ENCODE results near the gene SERINC1.
"Not testable (repeated sequence)": the region's sequence is repeated elsewhere in the genome, so short reads cannot be mapped to it uniquely, and the experiment has no call there.

SERINC1 gene

DNA sequence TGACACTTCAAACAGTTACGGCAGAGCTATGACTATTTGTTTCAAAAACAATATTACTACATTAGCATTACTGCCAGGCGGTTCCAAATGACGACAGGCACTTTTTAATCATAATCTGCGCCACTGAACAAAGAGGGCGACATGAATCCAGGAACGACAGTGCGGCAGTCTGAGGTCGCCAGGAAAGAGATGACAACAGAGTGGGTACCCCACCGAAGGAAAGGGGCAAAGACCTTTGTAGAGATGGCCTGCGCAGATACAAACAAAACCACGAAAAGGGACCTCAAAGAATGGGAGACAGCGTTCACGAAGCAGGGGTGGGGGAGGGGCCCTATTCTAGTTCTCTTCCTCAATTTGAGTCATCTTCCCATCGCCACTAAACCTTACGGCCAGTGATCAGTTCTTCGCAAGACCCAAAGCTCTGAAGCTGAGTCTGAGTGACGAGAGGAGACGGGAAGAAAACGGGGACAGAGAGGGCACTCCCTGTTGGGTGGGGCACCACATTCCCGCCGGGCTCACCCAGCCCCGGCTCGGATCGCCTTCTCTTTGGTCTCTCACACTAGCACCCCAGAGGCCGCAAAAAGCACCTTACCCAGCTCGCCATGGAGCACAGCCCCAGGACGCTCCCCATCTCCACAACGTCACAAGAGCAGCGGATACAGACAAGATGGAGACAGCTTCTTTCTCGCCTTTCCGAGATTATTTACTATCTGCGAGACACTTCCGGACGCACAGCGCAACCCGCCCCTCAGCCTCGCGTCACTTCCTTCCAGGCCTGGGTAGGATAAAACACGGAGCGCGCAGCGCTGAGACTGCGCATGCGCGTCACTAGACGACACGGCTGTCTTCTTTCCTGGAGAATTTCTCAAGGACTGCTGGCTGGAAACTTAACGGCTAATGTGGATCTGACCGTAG lies at the start of gene SERINC1:
Gene SERINC1, minus strand, starts transcription at position 701 of the 915 bp plus-strand sequence. Its CDS starts 70 bp downstream, at position 631.
- peak within 1 kb of the TSS; percentile 90 for H3K4me3 ChIP-seq (ENCODE audit: low read length)
- no peak for TF ChIP-seq ZNF274 (IDR thresholded peaks at IDR 0.05; ENCODE audit: low read depth, low read length)

DNA sequence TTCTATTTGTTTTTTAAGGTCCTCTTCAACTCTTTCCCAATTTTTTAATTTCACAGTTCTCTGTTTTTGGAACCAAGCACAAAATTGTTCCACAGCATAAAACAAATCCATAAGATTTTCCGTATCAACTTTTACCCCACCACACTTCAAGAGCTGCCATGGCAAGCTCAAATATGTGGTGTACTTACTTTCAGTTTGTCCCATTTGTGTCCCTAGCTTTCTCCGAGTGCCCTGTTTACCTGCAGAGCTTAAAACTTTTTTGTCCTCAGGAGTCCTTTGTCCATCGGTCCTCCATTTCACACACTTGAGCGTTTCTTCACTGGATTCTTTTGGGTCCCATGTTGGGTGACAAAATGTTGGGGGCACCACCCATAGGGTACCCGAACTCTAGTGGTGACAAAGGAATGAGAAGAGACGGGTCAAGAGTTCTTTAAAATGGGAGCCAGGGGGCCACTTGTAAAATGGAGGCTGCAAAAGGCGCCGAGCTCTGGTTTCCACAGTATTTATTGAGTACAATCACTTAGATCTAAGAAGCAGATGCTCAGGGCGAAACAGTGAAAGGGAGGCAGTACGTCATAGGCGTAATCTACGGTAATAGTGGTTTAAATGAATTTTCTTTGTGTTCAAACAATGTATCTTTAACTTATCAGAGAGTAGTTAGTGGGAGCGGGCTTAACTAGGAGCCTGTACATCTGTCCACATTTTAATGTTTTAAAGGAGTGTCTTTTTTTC lies 39.8 kb upstream of the SERINC1 start:
- TF ChIP-seq ZNF274 (IDR thresholded peaks at IDR 0.05; ENCODE audit: low read depth, low read length): no peak
- H3K4me3 ChIP-seq (ENCODE audit: low read length): no peak overlapping the region

DNA sequence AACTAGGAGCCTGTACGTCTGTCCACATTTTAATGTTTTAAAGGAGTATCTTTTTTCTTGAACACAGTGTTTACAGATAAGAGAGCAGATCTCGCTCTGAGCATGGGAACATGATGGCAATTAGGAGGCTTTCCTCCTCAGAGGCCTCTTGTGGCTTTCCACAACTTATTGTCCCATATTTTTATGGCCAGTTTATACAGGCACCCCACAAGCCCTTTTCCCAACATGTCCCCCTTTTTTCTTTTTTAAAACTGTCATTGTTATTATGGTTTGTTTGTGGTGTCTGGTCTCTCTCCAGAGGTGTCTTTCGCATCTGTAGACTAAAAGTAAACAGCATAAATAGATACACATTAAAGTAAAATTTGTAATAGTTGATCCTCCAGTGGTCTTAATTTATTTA lies 33.6 kb upstream of the SERINC1 start:
- H3K4me3 ChIP-seq (ENCODE audit: low read length): not testable (repeated sequence)

DNA sequence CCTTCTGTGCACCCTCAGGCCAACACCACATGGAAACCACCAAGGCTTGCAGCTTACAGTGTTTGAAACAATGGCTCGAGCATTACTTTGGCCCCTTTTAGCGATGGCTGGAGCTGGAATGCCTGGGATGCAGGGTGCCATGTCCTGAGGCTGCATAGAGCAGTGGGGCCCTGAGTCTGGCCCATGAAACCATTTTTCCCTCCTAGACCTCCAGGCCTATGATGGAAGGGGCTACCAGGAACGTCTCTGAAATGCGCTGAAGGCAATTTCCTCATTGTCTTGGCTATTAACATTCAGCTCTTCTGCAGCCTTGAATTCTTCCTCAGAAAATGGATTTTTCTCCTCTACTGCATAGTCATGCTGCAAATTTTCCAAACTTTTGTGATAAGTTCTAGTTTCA lies 29.9 kb upstream of the SERINC1 start:
- no peak for TF ChIP-seq ZNF274 (IDR thresholded peaks at IDR 0.05; ENCODE audit: low read depth, low read length)

DNA sequence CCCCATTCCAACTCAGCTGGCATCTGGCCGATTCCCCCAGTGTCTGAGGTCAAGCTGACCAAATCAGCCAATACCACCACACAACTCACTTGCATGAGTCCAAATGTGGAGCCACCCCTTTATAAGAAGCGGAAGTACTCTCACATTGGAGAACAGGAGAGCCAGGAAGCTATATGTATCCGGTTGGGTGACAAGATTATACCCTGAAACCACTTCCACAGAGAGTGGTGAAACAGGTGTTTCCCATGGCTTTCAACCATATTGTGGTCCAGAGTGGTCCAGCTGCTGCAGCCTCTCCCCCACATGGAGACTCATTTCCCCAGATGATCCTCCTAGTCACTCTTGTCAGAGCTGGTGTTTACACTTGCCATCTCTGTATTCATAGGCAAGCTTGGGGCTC lies 24.0 kb upstream of the SERINC1 start:
- TF ChIP-seq ZNF274 (IDR thresholded peaks at IDR 0.05; ENCODE audit: low read depth, low read length): no peak
- H3K4me3 ChIP-seq (ENCODE audit: low read length): no peak overlapping the region

More for the DNA sequence above, 29.9 kb upstream of the SERINC1 start:
- no peak overlapping the region for H3K4me3 ChIP-seq (ENCODE audit: low read length)

DNA sequence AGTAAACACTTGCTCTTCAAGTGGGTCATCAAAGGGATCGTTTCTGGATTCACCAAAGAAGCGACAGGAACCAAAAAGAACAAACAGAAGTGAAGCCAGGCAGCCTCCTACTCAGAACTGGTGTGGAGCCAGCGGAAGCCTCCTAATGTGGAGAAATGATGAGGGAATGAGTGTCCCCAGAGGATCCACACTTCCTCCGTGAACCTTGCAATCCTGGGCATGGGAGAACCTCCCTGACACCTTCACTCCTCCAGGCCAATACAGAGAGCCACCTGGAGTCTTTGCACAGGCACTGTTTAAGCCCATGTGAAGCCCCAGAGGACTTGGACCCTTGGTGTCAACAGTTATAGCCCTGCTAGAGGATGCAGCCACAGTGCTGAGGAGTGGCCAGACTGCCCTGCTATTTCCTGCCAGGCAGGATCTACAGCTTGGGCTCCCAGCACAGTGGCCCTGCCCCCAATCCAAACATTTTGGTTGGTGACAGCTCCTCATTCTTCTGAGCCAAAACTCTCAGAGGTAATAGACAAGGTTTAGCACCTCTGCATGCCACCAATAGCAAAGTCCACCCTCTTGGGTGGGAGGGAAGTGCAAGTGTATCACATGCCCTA lies 23.2 kb upstream of the SERINC1 start:
- H3K4me3 ChIP-seq (ENCODE audit: low read length): no peak overlapping the region
- TF ChIP-seq ZNF274 (IDR thresholded peaks at IDR 0.05; ENCODE audit: low read depth, low read length): no peak

DNA sequence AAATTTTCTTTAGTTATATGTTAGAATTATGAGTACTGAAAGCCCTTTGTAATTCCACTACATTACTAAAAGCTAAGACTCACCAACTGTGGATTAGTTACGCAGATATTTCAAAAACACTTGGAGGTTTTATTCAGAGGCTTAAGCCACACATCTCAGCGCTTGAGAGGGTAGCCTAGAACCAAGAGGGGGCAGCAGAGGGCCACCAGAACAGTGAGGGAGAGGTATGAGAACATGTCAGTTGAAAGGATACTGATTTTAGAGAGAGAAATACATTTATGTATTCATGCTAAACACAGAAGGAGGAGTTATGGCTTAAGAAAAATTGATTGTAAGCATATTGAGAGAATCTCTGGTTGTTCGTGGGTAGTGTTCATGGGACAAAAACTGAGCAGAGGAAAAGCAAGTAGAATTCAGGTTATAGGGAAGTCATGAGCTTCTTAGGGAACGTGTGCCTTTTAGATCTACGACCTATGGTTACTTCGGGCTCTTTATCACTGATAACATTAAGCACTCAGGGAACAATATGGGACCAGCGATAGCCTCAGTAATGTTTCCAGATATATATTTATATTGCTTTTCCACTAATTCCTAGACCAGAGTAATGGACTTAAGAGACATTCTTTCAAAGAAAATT lies 20.4 kb upstream of the SERINC1 start:
- no peak overlapping the region for H3K4me3 ChIP-seq (ENCODE audit: low read length)
- no peak for TF ChIP-seq ZNF274 (IDR thresholded peaks at IDR 0.05; ENCODE audit: low read depth, low read length)

DNA sequence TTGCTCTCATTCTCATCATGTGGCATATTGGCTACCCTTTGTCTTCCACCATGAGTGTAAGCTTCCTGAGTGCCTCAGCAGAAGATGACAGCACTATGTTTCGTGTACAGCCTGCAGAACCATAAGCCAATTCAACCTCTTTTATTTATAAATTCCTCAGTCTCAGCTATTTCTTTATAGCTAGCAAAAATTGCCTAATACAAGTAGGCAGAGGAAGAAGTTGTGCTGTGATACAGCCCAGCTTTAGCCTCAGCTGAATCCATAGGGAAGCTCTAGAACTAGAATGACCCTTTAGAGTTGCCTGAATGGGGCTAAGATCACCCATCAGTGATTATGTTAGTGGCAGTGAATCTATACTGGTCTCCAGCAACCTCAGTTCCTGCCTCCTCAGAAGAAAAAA lies 19.0 kb upstream of the SERINC1 start:
- TF ChIP-seq ZNF274 (IDR thresholded peaks at IDR 0.05; ENCODE audit: low read depth, low read length): no peak
- no peak overlapping the region for H3K4me3 ChIP-seq (ENCODE audit: low read length)

DNA sequence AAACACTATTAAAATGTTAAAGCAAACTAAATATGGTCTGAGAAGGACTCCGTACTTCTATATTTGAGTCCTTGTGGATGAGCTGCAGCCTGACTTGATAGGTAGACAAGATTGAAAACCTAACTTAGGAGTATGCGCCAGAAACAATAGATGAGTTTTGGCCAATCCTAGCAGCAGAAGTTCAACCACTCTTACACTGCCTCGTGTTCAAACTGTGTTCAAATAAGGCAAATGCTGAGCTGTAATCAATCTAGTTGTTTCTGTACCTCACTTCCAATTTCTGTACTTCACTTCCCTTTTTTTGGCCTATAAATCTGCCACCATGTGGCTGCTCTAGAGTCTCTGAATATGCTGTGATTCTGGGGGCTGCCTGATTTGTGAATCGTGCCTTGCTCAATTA lies 13.2 kb upstream of the SERINC1 start:
- no peak overlapping the region for H3K4me3 ChIP-seq (ENCODE audit: low read length)
- TF ChIP-seq ZNF274 (IDR thresholded peaks at IDR 0.05; ENCODE audit: low read depth, low read length): no peak

DNA sequence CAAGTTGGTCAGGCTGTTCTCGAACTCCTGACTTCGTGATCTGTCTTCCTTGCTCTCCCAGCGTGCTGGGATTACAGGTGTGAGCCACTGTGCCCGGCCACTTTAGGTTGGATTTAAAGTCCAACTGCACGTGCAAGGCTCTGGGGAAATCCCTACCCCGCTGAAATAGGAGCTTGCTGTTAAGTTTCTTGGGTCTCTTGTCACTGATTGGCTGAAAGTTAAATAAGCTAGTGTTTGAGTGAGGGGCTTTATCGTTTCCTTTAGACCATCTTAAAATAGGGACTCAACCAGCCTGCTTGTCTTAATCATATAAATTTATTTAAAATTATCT lies 11.1 kb upstream of the SERINC1 start:
- H3K4me3 ChIP-seq (ENCODE audit: low read length): no peak overlapping the region
- TF ChIP-seq ZNF274 (IDR thresholded peaks at IDR 0.05; ENCODE audit: low read depth, low read length): no peak

DNA sequence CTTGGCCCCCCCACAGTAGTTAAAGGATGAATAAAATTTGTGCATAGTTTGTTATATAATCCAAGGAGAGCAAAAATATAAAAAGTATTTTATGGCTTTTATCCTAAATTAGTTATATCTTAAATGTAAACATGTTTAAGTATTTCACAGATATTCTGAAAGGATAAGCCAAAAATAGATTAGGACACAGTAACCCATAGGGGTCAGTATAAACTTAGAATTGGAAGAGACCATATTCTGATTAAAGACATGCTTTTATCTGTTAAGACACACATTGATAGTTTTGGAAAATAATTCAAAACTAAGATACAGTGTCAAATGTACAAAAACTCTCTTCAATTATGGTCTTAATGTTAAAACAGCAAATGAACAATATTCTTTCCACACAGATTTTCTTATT lies 4.5 kb upstream of the SERINC1 start:
- no peak overlapping the region for H3K4me3 ChIP-seq (ENCODE audit: low read length)

DNA sequence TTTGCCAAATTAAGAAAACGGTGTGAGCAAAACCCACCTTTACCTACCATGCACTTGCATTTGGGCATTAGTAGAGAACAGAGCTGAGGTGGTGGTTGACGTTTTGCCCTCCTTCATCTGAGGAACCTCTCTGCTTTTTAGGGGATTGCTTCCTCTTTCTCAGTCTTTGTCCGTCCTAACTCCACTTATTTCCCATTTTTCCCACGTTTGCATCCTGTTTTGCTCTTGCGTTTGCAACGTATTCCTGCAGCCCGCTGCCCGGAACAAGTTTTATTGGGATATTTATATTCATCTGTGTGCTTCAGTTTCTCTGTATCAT lies 374 bp upstream of the SERINC1 start:
- peak overlapping the region; percentile 90 for H3K4me3 ChIP-seq (ENCODE audit: low read length)
- TF ChIP-seq ZNF274 (IDR thresholded peaks at IDR 0.05; ENCODE audit: low read depth, low read length): no peak

More for the DNA sequence above, 4.5 kb upstream of the SERINC1 start:
- TF ChIP-seq ZNF274 (IDR thresholded peaks at IDR 0.05; ENCODE audit: low read depth, low read length): no peak

DNA sequence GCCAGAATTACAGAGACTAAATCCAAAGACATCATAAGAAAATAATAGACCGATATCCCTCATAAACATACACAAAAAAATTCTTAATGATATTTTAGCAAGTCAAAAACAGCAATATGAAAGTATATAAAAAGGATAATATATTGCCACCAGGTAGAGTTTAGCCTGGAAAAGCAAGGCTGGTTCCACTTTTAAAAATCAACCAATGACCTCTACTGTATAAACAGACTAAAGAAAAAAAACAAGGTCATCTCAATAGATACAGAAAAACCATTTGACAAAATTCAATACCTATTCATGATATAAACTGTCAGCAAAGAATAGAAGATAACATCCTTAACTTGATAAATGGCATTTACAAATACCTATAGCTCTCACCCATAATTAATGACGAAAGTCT lies 9.7 kb downstream of the SERINC1 start:
- TF ChIP-seq ZNF274 (IDR thresholded peaks at IDR 0.05; ENCODE audit: low read depth, low read length): no peak
- no peak overlapping the region for H3K4me3 ChIP-seq (ENCODE audit: low read length)

DNA sequence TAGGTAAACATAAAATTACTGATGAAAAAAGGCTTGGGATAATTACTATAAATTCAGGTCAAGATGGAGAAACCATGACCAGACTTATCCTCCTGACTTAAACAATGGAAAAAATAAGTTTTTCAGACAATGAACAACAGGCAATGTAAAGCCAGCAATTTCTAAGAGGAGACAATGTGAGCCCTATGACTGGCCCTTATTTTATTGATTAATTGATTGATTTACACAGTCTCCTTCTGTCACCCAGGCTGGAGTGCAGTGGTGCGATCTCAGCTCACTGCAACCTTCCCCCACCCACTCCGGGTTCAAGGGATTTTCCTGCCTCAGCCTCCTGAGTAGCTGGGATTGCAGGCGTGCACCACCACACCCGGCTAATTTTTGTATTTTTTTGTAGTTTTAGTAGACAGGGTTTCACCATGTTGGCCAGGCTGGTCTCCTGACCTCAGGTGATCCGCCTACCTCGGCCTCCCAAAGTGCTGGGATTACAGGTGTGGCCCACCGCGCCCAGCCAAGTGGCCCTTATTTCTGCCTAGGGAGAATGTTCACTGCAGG lies 11.7 kb downstream of the SERINC1 start:
- not testable (repeated sequence) for H3K4me3 ChIP-seq (ENCODE audit: low read length)

Data from GM08714 (cell line).